ENCODE data around the gene CACNA2D2. TPM values are rescaled to one million over a fixed set of nuclear protein-coding genes. Genes with fewer than 3 reads are reported as not detected.
A peak's percentile ranks its signal among the peaks of the same experiment; 100 is the strongest.

CACNA2D2 gene
- total RNA-seq, 1 donor from 2014 or later: 0.21 TPM

DNA sequence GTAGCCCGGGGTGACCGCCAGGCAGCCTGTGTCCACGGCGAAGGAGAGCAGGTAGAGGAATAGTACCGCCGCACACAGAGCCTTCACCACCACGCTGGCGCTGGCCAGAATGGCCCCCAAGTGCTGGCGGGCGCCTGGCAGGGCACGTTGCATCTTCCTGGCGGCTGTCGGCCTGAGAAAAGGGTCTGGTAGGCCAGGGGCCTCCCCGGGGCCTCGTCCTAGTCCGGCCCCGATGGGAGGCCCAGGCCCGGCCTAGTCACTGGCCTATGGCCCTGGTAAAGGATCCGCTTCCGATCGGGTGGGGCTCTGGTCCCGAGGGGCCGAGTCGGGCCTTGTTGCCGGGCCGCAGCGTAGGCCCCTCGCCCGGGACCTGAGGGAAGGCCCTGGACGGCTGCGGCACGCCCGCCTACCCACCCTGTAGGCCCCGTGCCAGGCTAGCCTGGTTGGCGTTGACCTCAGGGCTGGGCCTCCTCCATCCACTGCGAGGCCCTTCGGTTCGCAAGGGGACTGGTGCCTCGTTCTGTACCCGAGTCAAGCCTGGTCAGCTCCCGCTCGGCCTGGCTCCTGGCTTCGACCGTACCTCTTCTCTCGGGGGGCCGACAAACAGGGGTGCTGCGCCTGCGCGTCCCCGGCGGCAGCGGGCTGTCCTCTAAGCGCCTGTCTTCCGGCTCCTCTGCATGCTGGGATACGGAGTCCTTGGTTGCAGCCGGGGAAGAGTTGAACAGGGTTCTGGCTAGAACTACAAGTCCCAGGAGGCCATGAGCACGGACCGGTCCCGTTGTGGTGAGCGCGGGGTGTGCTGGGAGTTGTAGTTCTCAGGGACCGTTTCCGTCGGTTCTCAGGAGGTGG lies 144.3 kb downstream of the CACNA2D2 start, which contains the start of gene TMEM115:
Gene TMEM115, minus strand, starts transcription at position 611 of the 849 bp plus-strand sequence. Its CDS starts 458 bp downstream, at position 153.
- Histone ChIP-seq H3K36me3 (ENCODE audit: control insufficient read depth, insufficient read depth, low read length) (peaks cover 2% of the 10 kb centered on the region), H3K4me3 (ENCODE audit: low read depth, low read length) (peak within 1 kb of the TSS; percentile 83), H3K27me3 (ENCODE audit: control insufficient read depth, insufficient read depth, low read length) (no peaks in the 10 kb centered on the region)
- peak; percentile 98 for DNase-seq (ENCODE audit: low read depth)
- TF ChIP-seq, protein P1, sequence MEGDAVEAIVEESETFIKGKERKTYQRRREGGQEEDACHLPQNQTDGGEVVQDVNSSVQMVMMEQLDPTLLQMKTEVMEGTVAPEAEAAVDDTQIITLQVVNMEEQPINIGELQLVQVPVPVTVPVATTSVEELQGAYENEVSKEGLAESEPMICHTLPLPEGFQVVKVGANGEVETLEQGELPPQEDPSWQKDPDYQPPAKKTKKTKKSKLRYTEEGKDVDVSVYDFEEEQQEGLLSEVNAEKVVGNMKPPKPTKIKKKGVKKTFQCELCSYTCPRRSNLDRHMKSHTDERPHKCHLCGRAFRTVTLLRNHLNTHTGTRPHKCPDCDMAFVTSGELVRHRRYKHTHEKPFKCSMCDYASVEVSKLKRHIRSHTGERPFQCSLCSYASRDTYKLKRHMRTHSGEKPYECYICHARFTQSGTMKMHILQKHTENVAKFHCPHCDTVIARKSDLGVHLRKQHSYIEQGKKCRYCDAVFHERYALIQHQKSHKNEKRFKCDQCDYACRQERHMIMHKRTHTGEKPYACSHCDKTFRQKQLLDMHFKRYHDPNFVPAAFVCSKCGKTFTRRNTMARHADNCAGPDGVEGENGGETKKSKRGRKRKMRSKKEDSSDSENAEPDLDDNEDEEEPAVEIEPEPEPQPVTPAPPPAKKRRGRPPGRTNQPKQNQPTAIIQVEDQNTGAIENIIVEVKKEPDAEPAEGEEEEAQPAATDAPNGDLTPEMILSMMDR (IDR thresholded peaks at IDR 0.05; ENCODE audit: insufficient read depth, low read length, poor library complexity, severe bottlenecking): no peak

GRCh38 chr3:50358355-50358910 lies 145.0 kb downstream of the CACNA2D2 start:
- TF ChIP-seq, protein P1 (IDR thresholded peaks at IDR 0.05; ENCODE audit: insufficient read depth, low read length, poor library complexity, severe bottlenecking): no peak

GRCh38 chr3:50357481-50357880 lies 146.0 kb downstream of the CACNA2D2 start:
- Histone ChIP-seq H3K27me3 (ENCODE audit: control insufficient read depth, insufficient read depth, low read length) (no peaks in the 10 kb centered on the region), H3K4me3 (ENCODE audit: low read depth, low read length) (peak overlapping the region; percentile 83), H3K36me3 (ENCODE audit: control insufficient read depth, insufficient read depth, low read length) (peaks cover 2% of the 10 kb centered on the region)
- no peak for DNase-seq (ENCODE audit: low read depth)
- TF ChIP-seq, protein P1 (IDR thresholded peaks at IDR 0.05; ENCODE audit: insufficient read depth, low read length, poor library complexity, severe bottlenecking): no peak

More at GRCh38 chr3:50358355-50358910, 145.0 kb downstream of the CACNA2D2 start:
- H3K4me3 ChIP-seq (ENCODE audit: low read depth, low read length): peak overlapping the region; percentile 83
- DNase-seq (ENCODE audit: low read depth): no peak
- peaks cover 2% of the 10 kb centered on the region for H3K36me3 ChIP-seq (ENCODE audit: control insufficient read depth, insufficient read depth, low read length)
- no peaks in the 10 kb centered on the region for H3K27me3 ChIP-seq (ENCODE audit: control insufficient read depth, insufficient read depth, low read length)

DNA sequence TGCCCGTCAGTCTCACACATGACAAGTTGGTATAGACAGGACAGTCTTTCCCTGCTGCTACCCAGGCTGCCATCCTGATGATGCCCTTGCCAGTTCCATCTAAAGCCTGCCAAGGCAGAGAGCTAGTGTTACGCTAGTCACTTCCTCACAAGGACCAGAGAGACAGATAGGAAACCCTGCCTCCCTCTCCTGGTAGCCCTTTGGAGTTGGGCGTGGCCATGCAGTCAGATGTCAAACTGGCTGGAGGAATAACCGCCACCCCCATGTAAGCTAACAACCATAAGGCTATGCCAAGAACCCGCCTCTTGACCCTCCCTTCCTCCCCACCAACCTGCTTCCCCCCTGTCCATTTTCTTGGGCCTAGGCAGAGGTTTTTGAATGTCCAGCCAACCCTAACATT lies 146.9 kb downstream of the CACNA2D2 start:
- DNase-seq (ENCODE audit: low read depth): no peak
- TF ChIP-seq, protein P1 (IDR thresholded peaks at IDR 0.05; ENCODE audit: insufficient read depth, low read length, poor library complexity, severe bottlenecking): no peak
- Histone ChIP-seq H3K36me3 (ENCODE audit: control insufficient read depth, insufficient read depth, low read length) (peaks cover 2% of the 10 kb centered on the region), H3K27me3 (ENCODE audit: control insufficient read depth, insufficient read depth, low read length) (no peaks in the 10 kb centered on the region), H3K4me3 (ENCODE audit: low read depth, low read length) (no peak overlapping the region)

DNA sequence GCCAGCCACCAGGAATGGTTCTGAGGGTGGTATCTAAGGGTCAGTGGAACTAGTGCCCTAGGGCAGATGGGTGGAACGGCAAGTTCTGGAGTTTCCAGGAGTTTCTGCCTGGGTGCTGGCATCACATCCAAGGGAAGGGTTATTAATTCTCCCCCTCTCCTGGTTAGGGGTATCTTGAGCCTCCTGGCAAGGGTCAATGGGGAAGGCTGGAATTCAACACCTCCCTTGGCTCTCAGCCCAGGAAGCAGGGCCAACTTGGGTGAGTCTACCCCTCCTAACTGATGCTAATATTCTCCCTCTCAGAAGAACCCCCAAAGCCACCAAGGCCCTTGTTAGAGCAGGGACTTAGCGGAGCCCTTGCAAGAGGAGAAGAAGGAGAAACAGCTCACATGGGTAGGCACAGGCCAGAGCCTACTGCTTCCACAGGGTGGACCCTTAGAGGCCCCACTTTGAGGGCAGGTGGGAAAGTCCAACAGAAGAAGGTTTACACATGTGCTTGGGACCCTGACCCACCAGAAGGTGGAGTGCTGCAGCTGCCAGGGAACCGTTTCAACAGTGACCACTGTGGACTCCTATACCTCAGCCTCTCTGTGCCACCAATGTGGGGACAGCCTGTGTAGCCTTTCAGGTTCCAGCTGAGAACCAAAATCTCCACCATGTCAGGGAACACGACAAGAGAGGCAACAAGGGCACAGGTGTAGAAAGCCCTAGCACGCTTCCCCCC lies 147.4 kb downstream of the CACNA2D2 start:
- Histone ChIP-seq H3K27me3 (ENCODE audit: control insufficient read depth, insufficient read depth, low read length) (no peaks in the 10 kb centered on the region), H3K36me3 (ENCODE audit: control insufficient read depth, insufficient read depth, low read length) (peaks cover 2% of the 10 kb centered on the region), H3K4me3 (ENCODE audit: low read depth, low read length) (no peak overlapping the region)
- TF ChIP-seq, protein P1 (IDR thresholded peaks at IDR 0.05; ENCODE audit: insufficient read depth, low read length, poor library complexity, severe bottlenecking): no peak
- DNase-seq (ENCODE audit: low read depth): no peak

All from kidney epithelial cell (primary cell).